ENCODE data around the gene SNRNP48. TPM values are rescaled to one million over a fixed set of nuclear protein-coding genes. Genes with fewer than 3 reads are reported as not detected.

SNRNP48 gene
- total and polyA plus RNA-seq, 10 of the 15 experiments (the other 5 are each of a cell fraction or from before 2014, with no cell fraction given): 3.2 to 14.4 (median 8.9) TPM

DNA sequence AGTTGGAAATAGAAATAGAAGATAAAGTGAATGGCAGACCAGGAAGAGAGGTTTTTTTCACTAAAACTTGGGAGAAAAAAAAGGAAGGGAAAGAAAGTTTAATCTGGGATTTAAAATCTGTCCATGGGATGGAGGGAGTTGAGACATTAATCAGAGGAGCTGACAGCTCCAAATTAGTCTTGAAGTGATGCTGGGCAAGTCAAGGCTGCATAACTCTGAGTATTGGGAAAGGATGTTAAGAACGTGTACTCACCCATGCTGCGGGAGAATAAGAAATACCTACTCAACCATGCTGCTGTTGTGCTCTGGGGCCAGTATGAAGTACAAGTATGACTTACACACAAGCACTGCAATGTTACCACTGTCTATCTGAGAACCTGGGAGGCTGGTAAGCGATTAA, 47.5 kb downstream of the SNRNP48 start (continued):
- no peak for TF ChIP-seq FOXM1 (IDR thresholded peaks at IDR 0.05; ENCODE audit: low read depth, low read length)
- no peak for TF ChIP-seq EGR1 (IDR thresholded peaks at IDR 0.05; ENCODE audit: borderline replicate concordance in 1 of 2, low read depth in 2 of 2, low read length in 2 of 2)
- TF ChIP-seq ASH2L (IDR thresholded peaks at IDR 0.05; ENCODE audit: borderline replicate concordance, low read depth): no peak
- TF ChIP-seq PAX8 (IDR thresholded peaks at IDR 0.05): no peak
- TF ChIP-seq CBFB (IDR thresholded peaks at IDR 0.05; ENCODE audit: low read depth): no peak
- TF ChIP-seq EZH2 (IDR thresholded peaks at IDR 0.05; ENCODE audit: borderline replicate concordance, control insufficient read depth, low read depth, low read length): no peak
- TF ChIP-seq, protein P1, sequence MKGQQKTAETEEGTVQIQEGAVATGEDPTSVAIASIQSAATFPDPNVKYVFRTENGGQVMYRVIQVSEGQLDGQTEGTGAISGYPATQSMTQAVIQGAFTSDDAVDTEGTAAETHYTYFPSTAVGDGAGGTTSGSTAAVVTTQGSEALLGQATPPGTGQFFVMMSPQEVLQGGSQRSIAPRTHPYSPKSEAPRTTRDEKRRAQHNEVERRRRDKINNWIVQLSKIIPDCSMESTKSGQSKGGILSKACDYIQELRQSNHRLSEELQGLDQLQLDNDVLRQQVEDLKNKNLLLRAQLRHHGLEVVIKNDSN (IDR thresholded peaks at IDR 0.05; ENCODE audit: borderline replicate concordance, extremely low read length, insufficient read depth, low read depth, low read length): no peak

DNA sequence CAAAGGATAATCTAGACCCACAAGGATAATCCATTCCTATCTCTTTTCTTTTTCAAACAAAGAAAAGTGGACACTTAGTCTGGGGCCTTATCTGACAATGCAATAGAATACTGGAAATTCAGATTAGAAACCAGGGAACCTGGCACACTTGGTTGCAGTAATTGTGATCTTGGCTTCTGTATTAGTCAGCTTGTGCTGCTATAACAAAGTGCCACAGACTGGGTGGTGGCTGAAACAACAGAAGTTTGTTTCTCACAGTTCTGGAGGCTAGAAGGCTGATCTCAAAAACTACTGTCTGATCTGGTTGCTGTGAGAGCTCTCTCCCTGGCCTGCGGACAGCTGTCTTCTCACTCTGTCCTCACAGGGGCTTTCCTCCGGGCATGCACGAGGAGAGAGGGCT, 49.4 kb downstream of the SNRNP48 start:
- no peak overlapping the region for H3K4me2 ChIP-seq (ENCODE audit: control insufficient read depth, insufficient read depth)
- no peaks in the 10 kb centered on the region for H3K9me3 ChIP-seq (replicated peaks; ENCODE audit: control insufficient read depth, insufficient read depth, low read length)
- 0 out of 4 replicates have a peak, but pooled peaks cover 0 to 1% of the 10 kb centered on the region in 2 experiments for H3K27me3 ChIP-seq (replicated peaks in 1 of 2; ENCODE audit: control insufficient read depth in 2 of 2, insufficient read depth in 2 of 2, low read length in 1 of 2)
- WGBS (ENCODE audit: insufficient coverage, insufficient replicate concordance, low lambda C conversion rate, missing lambda C conversion rate): 90% methylated on average over 3 of the region's 3 CpGs
- H3K79me2 ChIP-seq (ENCODE audit: control insufficient read depth, insufficient read depth, low read length): no peaks in the 10 kb centered on the region
- SMC1A ChIA-PET (ENCODE audit: uncharacterized antibody, unreplicated experiment): interaction anchor here (0.8 kb wide), 1 partner anchor 26 kb away, joined by 3 read pairs; no protein-coding TSS in a partner anchor
- no peak overlapping the region for H3K4me3 ChIP-seq
- in situ Hi-C loops (cut with MboI): no loop called here
- H3K4me1 ChIP-seq (ENCODE audit: control insufficient read depth, insufficient read depth, low read length): no peaks in the 10 kb centered on the region
- RAD21 ChIA-PET (ENCODE audit: unreplicated experiment): no interaction called here
- ATAC-seq: no peak
- intact Hi-C loops (cut with micrococcal nuclease; ENCODE audit: unreplicated experiment): no loop called here
- CTCF ChIA-PET: no interaction called here
- no peak for DNase-seq (ENCODE audit: low read depth, low spot score)
- H4K20me1 ChIP-seq (ENCODE audit: control insufficient read depth, insufficient read depth): no peaks in the 10 kb centered on the region
- no peak overlapping the region for H3K9ac ChIP-seq (ENCODE audit: control insufficient read depth, insufficient read depth, low read length)
- no TSS peak for BruUV-seq (replicated peaks)
- H2AFZ ChIP-seq (ENCODE audit: control insufficient read depth, low read depth, low read length): no peak overlapping the region
- no peak for FAIRE-seq
- POLR2A ChIA-PET: no interaction called here
- H3K27ac ChIP-seq (ENCODE audit: control insufficient read depth, insufficient read depth): no peak overlapping the region
- H3K36me3 ChIP-seq (ENCODE audit: control insufficient read depth in 2 of 2, insufficient read depth in 2 of 2, low read length in 1 of 2): no peaks in the 10 kb centered on the region
- TF ChIP-seq NFYA (IDR thresholded peaks at IDR 0.05; ENCODE audit: borderline replicate concordance, low read depth, low read length) (no peak), JUNB (IDR thresholded peaks at IDR 0.05) (no peak), MTA3 (IDR thresholded peaks at IDR 0.05; ENCODE audit: borderline replicate concordance, low read length) (no peak), CREB1 (IDR thresholded peaks at IDR 0.05; ENCODE audit: low read depth) (no peak), ZNF217 (IDR thresholded peaks at IDR 0.05) (no peak), POLR2AphosphoS5 (IDR thresholded peaks at IDR 0.05; ENCODE audit: low read length) (no peak), RCOR1 (conservative IDR thresholded peaks at IDR 0.05; ENCODE audit: low read depth, low read length) (no peak), NR2C1 (IDR thresholded peaks at IDR 0.05) (no peak), ESRRA (IDR thresholded peaks at IDR 0.05; ENCODE audit: low read length) (no peak), ZNF274 (IDR thresholded peaks at IDR 0.05; ENCODE audit: insufficient read depth, insufficient read length) (no peak)
- TF ChIP-seq, protein P2, sequence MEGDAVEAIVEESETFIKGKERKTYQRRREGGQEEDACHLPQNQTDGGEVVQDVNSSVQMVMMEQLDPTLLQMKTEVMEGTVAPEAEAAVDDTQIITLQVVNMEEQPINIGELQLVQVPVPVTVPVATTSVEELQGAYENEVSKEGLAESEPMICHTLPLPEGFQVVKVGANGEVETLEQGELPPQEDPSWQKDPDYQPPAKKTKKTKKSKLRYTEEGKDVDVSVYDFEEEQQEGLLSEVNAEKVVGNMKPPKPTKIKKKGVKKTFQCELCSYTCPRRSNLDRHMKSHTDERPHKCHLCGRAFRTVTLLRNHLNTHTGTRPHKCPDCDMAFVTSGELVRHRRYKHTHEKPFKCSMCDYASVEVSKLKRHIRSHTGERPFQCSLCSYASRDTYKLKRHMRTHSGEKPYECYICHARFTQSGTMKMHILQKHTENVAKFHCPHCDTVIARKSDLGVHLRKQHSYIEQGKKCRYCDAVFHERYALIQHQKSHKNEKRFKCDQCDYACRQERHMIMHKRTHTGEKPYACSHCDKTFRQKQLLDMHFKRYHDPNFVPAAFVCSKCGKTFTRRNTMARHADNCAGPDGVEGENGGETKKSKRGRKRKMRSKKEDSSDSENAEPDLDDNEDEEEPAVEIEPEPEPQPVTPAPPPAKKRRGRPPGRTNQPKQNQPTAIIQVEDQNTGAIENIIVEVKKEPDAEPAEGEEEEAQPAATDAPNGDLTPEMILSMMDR (IDR thresholded peaks at IDR 0.05 in 2 of 3, conservative IDR thresholded peaks at IDR 0.05 in 1 of 3; ENCODE audit: control insufficient read depth in 2 of 3, extremely low read depth in 1 of 3, insufficient read depth in 1 of 3, low read depth in 3 of 3, low read length in 3 of 3): no peak
- TF ChIP-seq, protein P3, sequence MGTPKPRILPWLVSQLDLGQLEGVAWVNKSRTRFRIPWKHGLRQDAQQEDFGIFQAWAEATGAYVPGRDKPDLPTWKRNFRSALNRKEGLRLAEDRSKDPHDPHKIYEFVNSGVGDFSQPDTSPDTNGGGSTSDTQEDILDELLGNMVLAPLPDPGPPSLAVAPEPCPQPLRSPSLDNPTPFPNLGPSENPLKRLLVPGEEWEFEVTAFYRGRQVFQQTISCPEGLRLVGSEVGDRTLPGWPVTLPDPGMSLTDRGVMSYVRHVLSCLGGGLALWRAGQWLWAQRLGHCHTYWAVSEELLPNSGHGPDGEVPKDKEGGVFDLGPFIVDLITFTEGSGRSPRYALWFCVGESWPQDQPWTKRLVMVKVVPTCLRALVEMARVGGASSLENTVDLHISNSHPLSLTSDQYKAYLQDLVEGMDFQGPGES (IDR thresholded peaks at IDR 0.05): no peak
